Right cardiac atrium (tissue), 5 donors: ENCODE results near the gene INA. TPM values are rescaled to one million over a fixed set of nuclear protein-coding genes. Genes with fewer than 3 reads are reported as not detected.
A peak's percentile ranks its signal among the peaks of the same experiment; 100 is the strongest.

ENCODE experiments used
- ATAC-seq, 2 donors: fragments of 200-7000 bp; cut with Tn5 transposase; one replicate each; pipeline versions ENCODE4 v1.8.0 to v1.9.1; 2020; ENCODE audit warnings: moderate library complexity in 2 of 2, mild to moderate bottlenecking in 1 of 2
- DNase-seq, 3 donors: peaks; one replicate each; pipeline ENCODE4 v3.0.0-alpha.2; 2020
- H3K27ac ChIP-seq: one replicate; pipeline ENCODE4 v1.5.1; 2013; ENCODE audit warnings: mild to moderate bottlenecking, low read length, control low read depth, moderate library complexity
- H3K27me3 ChIP-seq: one replicate; pipeline ENCODE4 v1.6.1; 2013; ENCODE audit not compliant: control insufficient read depth, insufficient read depth
- H3K4me1 ChIP-seq: one replicate; pipeline ENCODE4 v1.6.1; 2013; ENCODE audit warnings: low read length; ENCODE audit not compliant: control insufficient read depth, insufficient read depth
- H3K4me3 ChIP-seq: one replicate; pipeline ENCODE4 v1.5.1; 2013; ENCODE audit warnings: low read length, control low read depth
- H3K9me3 ChIP-seq: one replicate; pipeline ENCODE4 v1.6.1; 2013; ENCODE audit warnings: low read length; ENCODE audit not compliant: control insufficient read depth
- WGBS: extraction: QIAGEN DNeasy Blood & Tissue Kit; methylation state at CpG from one replicate; pipeline ENCODE4 v1.1.7; 2013; 5-methylcytosine and 5-hydroxymethylcytosine counted together
- intact Hi-C, 4 donors: fragments of 100-400 bp; cut with DNase I; formaldehyde crosslinking; loops; one replicate each; pipeline versions ENCODE4 v1.11.0 to v1.14.0; 2022 to 2023
- polyA plus RNA-seq: library from polyadenylated mRNA; stranded (reverse); fragments of 200-250 nt; gene quantifications from one replicate; pipeline ENCODE4 v1.2.3, GENCODE V29; 2013
- total RNA-seq, 4 donors: library from RNA; stranded (reverse); fragmentation: NEBNext Ultra II Directional; extraction: Animal tissue kit (Norgen Biotek cat#: 25700); gene quantifications; one replicate each; pipeline ENCODE4 v1.2.1, GENCODE V29; 2021
- donor health status: healthy with polysubstance abuse.
- donor health status: DM: no; HTN: yes; CAD: no.
- donor health status: DM: no; HTN: no; CAD: no.
- donor health status: DM: no; HTN: yes; CAD: no; lungs with severe emphysema.
- donor health status: DM: yes; HTN: yes; CAD: no.

Gene INA
- total and polyA plus RNA-seq, 5 donors, result 0.16 TPM; not detected in 4

- DNase-seq (no peak), ATAC-seq (no peak)
- Histone ChIP-seq H3K27me3 (peaks cover 3% of the 10 kb centered on the region), H3K4me1 (peaks cover 3% of the 10 kb centered on the region), H3K4me3 (no peak overlapping the region), H3K27ac (no peak overlapping the region), H3K9me3 (no peaks in the 10 kb centered on the region)
- WGBS, result 12% methylated on average over 21 of the region's 21 CpGs
- intact Hi-C loops, result no loop called here
Observed at GRCh38 chr10:103276251-103276895, 565 bp upstream of the INA start.

DNA sequence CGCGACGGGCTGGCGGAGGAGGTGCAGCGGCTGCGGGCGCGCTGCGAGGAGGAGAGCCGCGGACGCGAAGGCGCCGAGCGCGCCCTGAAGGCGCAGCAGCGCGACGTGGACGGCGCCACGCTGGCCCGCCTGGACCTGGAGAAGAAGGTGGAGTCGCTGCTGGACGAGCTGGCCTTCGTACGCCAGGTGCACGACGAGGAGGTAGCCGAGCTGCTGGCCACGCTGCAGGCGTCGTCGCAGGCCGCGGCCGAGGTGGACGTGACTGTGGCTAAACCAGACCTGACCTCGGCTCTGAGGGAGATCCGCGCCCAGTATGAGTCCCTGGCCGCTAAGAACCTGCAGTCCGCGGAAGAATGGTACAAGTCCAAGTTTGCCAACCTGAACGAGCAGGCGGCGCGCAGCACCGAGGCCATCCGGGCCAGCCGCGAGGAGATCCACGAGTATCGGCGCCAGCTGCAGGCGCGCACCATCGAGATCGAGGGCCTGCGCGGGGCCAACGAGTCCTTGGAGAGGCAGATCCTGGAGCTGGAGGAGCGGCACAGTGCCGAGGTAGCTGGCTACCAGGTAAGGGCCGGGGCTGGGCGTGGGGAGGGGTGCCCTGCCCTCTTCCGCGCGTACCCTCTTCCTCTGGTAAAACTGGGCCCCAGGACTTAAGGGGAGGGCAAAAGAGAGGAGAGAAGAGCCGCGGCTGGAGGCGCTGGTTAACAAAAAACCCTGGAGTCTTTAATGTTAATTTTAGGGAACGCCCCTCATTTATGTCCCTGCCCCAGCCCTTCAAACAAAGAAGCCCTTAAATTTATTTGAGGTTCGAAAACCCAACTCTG, 987 bp downstream of the INA start:
- peaks cover 5% of the 10 kb centered on the region for H3K27me3 ChIP-seq
- ATAC-seq, result no peak
- 6% methylated on average over 76 of the region's 76 CpGs for WGBS

GRCh38 chr10:103278537-103278823, 1.5 kb downstream of the INA start:
- 22% methylated on average over 12 of the region's 12 CpGs for WGBS
- Histone ChIP-seq H3K4me1 (peaks cover 3% of the 10 kb centered on the region), H3K4me3 (no peak overlapping the region), H3K27me3 (peaks cover 5% of the 10 kb centered on the region), H3K27ac (no peak overlapping the region), H3K9me3 (no peaks in the 10 kb centered on the region)
- ATAC-seq (no peak), DNase-seq (no peak)
- intact Hi-C loops, result no loop called here

More for the DNA sequence above, 987 bp downstream of the INA start:
- DNase-seq, result no peak
- H3K27ac ChIP-seq, result no peak overlapping the region
- no peaks in the 10 kb centered on the region for H3K9me3 ChIP-seq
- peaks cover 3% of the 10 kb centered on the region for H3K4me1 ChIP-seq
- intact Hi-C loops, result no loop called here
- no peak overlapping the region for H3K4me3 ChIP-seq

- Histone ChIP-seq H3K27me3 (peaks cover 5% of the 10 kb centered on the region), H3K4me3 (no peak overlapping the region), H3K9me3 (no peaks in the 10 kb centered on the region), H3K27ac (no peak overlapping the region), H3K4me1 (peaks cover 3% of the 10 kb centered on the region)
- DNase-seq (peak; percentile 42 to 76 (median 75)), ATAC-seq (no peak)
- 2% methylated on average over 11 of the region's 11 CpGs for WGBS
- intact Hi-C loops, result no loop called here
Observed at GRCh38 chr10:103278862-103279298, 1.9 kb downstream of the INA start.

- H3K4me3 ChIP-seq, result no peak overlapping the region
- 72% methylated on average over 3 of the region's 3 CpGs for WGBS
- H3K27ac ChIP-seq, result no peak overlapping the region
- ATAC-seq, result no peak
- intact Hi-C loops, result no loop called here
- H3K27me3 ChIP-seq, result peaks cover 5% of the 10 kb centered on the region
- peaks cover 3% of the 10 kb centered on the region for H3K4me1 ChIP-seq
- H3K9me3 ChIP-seq, result no peaks in the 10 kb centered on the region
- DNase-seq, result no peak
Observed at GRCh38 chr10:103280031-103280430, 3.1 kb downstream of the INA start.

DNA sequence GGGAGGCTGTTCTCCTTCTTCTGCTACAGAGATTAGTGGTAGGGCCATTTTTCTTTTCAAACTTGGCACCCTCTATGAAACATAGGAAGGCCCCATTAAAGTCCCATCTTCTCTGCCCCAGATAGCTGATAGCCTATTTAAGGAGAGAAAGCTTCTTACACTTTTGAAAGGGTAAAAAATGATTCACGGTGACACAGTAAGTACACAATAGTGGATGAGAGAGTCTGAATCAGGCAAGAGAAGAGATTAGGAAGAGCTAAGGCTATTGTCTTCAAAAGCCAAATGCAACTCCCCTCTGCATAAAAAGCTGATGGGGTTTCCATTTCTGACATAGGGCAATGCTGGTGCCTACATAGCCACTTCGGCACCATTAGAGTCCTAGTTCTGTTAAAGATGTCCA, 3.6 kb downstream of the INA start:
- H3K9me3 ChIP-seq, result no peaks in the 10 kb centered on the region
- DNase-seq (no peak), ATAC-seq (no peak)
- WGBS, result 88% methylated on average over 2 of the region's 2 CpGs
- H3K27me3 ChIP-seq, result peaks cover 5% of the 10 kb centered on the region
- no peak overlapping the region for H3K27ac ChIP-seq
- peaks cover 3% of the 10 kb centered on the region for H3K4me1 ChIP-seq
- intact Hi-C loops, result no loop called here
- H3K4me3 ChIP-seq, result no peak overlapping the region

- no peak overlapping the region for H3K4me3 ChIP-seq
- 3% methylated on average over 14 of the region's 14 CpGs for WGBS
- H3K27me3 ChIP-seq, result peaks cover 6% of the 10 kb centered on the region
- ATAC-seq (no peak), DNase-seq (no peak)
- H3K9me3 ChIP-seq, result no peaks in the 10 kb centered on the region
- H3K4me1 ChIP-seq, result peaks cover 3% of the 10 kb centered on the region
- intact Hi-C loops, result no loop called here
- H3K27ac ChIP-seq, result no peak overlapping the region
Observed at GRCh38 chr10:103281753-103282152, 4.8 kb downstream of the INA start.

GRCh38 chr10:103282961-103283360, 6.0 kb downstream of the INA start:
- Histone ChIP-seq H3K27ac (no peak overlapping the region), H3K27me3 (peaks cover 7% of the 10 kb centered on the region), H3K4me1 (no peaks in the 10 kb centered on the region), H3K9me3 (no peaks in the 10 kb centered on the region), H3K4me3 (no peak overlapping the region)
- intact Hi-C loops, result no loop called here
- WGBS, result 48% methylated on average over 1 of the region's 1 CpG
- DNase-seq (no peak), ATAC-seq (no peak)

DNA sequence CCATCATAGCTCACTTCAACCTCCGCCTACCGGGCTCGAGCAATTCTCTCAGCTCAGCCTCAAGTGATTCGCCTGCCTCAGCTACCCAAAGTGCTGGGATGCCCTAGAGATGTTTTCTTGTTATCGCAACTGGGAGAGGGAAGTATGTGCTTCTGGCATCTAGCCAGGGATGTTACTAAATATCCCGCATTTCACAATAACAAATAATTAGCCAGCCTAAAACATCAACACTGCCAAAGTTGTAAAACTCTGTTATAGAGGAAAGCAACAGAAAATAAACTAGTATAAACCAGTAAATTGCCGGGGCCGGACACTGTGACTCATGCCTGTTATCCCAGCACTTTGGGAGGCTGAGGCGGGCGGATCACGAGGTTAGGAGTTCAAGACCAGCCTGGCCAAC, 7.2 kb downstream of the INA start:
- 72% methylated on average over 11 of the region's 11 CpGs for WGBS
- H3K4me1 ChIP-seq, result no peaks in the 10 kb centered on the region
- DNase-seq (no peak), ATAC-seq (no peak)
- H3K9me3 ChIP-seq, result no peaks in the 10 kb centered on the region
- intact Hi-C loops, result no loop called here
- H3K27me3 ChIP-seq, result peaks cover 7% of the 10 kb centered on the region
- H3K27ac ChIP-seq, result no peak overlapping the region
- H3K4me3 ChIP-seq, result no peak overlapping the region

GRCh38 chr10:103287992-103288391, 11.1 kb downstream of the INA start:
- no peaks in the 10 kb centered on the region for H3K4me1 ChIP-seq
- no peaks in the 10 kb centered on the region for H3K9me3 ChIP-seq
- H3K27me3 ChIP-seq, result peaks cover 5% of the 10 kb centered on the region
- intact Hi-C loops, result no loop called here
- 80% methylated on average over 5 of the region's 5 CpGs for WGBS
- no peak for ATAC-seq
- no peak for DNase-seq
- H3K4me3 ChIP-seq, result no peak overlapping the region
- no peak overlapping the region for H3K27ac ChIP-seq

GRCh38 chr10:103291588-103291987, 14.7 kb downstream of the INA start:
- H3K9me3 ChIP-seq, result no peaks in the 10 kb centered on the region
- ATAC-seq (no peak), DNase-seq (no peak)
- WGBS, result 84% methylated on average over 4 of the region's 4 CpGs
- H3K27me3 ChIP-seq, result peaks cover 3% of the 10 kb centered on the region
- no peak overlapping the region for H3K4me3 ChIP-seq
- no peak overlapping the region for H3K27ac ChIP-seq
- H3K4me1 ChIP-seq, result no peaks in the 10 kb centered on the region
- intact Hi-C loops, result no loop called here
